ACC112 (cell line): ENCODE measurements around the gene DLG3.

Source experiments
- H2AFZ ChIP-seq: fragments of 200-600 bp; sonication (generic); one replicate; pipeline ENCODE4 v1.6.0; 2017; ENCODE audit warnings: antibody characterized with exemption, low read length; ENCODE audit not compliant: unreplicated experiment
- H3K27ac ChIP-seq: fragments of 200-600 bp; sonication (generic); 2 replicates; pipeline ENCODE4 v1.5.1; 2014; ENCODE audit warnings: low read depth, mild to moderate bottlenecking, antibody characterized with exemption, low read length, moderate library complexity
- H3K27me3 ChIP-seq: fragments of 200-600 bp; sonication (generic); 2 replicates; pipeline ENCODE4 v1.6.1; 2014; ENCODE audit warnings: mild to moderate bottlenecking, antibody characterized with exemption, low read length, moderate library complexity, mixed read lengths; ENCODE audit not compliant: insufficient read depth
- H3K36me3 ChIP-seq: fragments of 200-600 bp; sonication (generic); 2 replicates; pipeline ENCODE4 v1.6.1; 2016; ENCODE audit warnings: mild to moderate bottlenecking, antibody characterized with exemption, low read length, moderate library complexity, mixed read lengths; ENCODE audit not compliant: insufficient read depth
- H3K4me1 ChIP-seq: fragments of 200-600 bp; sonication (generic); one replicate; pipeline ENCODE4 v1.6.1; 2016; ENCODE audit warnings: low read length, mixed read lengths; ENCODE audit not compliant: insufficient read depth, unreplicated experiment, control insufficient read depth
- H3K4me3 ChIP-seq: fragments of 200-600 bp; sonication (generic); 2 replicates; pipeline ENCODE4 v1.5.1; 2014; ENCODE audit warnings: mild to moderate bottlenecking, low read depth, low read length
- H3K79me2 ChIP-seq: fragments of 200-600 bp; sonication (generic); one replicate; pipeline ENCODE4 v1.6.0; 2016; ENCODE audit warnings: low read length; ENCODE audit not compliant: control insufficient read depth, unreplicated experiment, insufficient read depth

The DLG3 gene

DNA sequence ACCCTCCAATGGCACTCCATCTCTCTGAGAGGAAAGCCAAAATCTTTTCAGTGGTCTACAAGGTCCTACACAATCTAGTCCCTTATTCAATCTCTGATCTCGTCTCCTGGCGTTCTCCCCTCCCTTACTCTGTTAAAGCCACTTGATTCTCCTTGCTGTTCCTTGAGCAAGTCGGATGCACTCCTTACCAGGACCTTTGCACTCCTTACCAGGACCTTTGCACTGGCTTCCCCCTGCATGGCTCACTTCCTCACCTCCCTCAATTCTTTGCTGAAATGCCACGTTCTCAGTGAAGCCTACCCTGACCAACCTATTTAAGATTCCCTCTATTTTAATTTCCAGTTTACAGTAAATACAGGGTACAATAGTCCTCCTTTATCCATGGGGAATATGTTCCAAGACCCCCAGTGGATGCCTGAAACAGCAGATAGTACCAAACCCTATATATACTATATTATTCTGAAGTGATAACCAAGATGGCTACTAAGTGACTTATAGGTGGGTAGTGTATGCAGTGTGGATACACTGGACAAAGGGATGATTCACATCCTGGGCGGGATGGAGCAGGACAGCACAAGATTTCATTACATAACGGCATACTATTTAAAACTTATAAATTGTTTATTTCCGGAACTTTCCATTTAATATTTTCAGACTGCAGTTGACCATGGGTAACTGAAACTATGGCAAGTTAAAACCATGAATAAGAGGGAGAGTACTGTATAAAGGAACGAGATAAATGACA lies 6.5 kb upstream of the DLG3 start:
- H3K79me2 ChIP-seq: no peaks in the 10 kb centered on the region
- no peaks in the 10 kb centered on the region for H3K36me3 ChIP-seq
- H3K4me3 ChIP-seq: no peak overlapping the region

DNA sequence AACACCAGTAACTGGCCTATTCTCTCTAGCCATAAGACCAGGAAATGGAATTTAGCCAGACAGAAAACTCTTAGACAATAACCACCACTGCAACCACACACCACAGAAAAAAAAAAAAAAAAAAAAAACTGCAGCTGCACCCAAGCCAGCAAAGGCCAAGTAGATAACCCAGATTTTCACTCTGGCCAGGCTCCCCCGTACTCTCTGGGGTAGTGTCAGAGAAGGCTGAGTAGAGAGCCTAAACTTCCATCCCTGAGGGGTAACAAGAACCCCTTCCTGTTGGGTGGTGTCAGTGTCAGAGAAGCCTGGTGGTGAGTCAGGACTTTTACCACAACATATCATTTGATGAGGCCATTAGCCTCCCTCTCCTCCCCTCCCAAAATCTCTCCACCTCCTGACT lies 5.6 kb upstream of the DLG3 start:
- peaks cover 30% of the 10 kb centered on the region for H3K4me1 ChIP-seq
- no peak overlapping the region for H3K4me3 ChIP-seq
- H2AFZ ChIP-seq: no peak overlapping the region
- H3K27ac ChIP-seq: no peak overlapping the region
- no peaks in the 10 kb centered on the region for H3K36me3 ChIP-seq
- peaks cover 4% of the 10 kb centered on the region; the same call in 1 of the 2 replicates for H3K27me3 ChIP-seq
- H3K79me2 ChIP-seq: no peaks in the 10 kb centered on the region

More for the DNA sequence above, 6.5 kb upstream of the DLG3 start:
- Histone ChIP-seq H3K27ac (no peak overlapping the region), H3K27me3 (no peaks in the 10 kb centered on the region), H2AFZ (no peak overlapping the region), H3K4me1 (peaks cover 30% of the 10 kb centered on the region)

DNA sequence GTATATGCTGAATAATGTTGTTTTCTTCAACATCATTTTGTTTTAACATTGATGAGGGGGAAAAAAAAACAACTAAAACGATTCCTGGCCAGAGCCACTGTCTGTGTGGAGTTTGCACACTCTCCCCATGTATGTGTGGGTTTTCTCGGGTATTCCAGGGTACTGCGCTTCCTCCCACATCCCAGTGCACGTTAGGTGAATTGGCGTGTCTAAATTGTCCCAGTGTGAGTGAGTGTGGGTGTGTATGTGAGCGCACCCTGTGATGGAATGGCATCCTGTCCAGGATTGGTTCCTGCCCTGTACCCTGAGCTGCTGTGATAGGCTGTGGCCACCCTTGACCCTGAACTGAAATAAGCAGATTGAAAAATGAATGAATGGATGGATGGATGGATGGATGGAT lies 2.4 kb upstream of the DLG3 start:
- no peaks in the 10 kb centered on the region for H3K36me3 ChIP-seq

DNA sequence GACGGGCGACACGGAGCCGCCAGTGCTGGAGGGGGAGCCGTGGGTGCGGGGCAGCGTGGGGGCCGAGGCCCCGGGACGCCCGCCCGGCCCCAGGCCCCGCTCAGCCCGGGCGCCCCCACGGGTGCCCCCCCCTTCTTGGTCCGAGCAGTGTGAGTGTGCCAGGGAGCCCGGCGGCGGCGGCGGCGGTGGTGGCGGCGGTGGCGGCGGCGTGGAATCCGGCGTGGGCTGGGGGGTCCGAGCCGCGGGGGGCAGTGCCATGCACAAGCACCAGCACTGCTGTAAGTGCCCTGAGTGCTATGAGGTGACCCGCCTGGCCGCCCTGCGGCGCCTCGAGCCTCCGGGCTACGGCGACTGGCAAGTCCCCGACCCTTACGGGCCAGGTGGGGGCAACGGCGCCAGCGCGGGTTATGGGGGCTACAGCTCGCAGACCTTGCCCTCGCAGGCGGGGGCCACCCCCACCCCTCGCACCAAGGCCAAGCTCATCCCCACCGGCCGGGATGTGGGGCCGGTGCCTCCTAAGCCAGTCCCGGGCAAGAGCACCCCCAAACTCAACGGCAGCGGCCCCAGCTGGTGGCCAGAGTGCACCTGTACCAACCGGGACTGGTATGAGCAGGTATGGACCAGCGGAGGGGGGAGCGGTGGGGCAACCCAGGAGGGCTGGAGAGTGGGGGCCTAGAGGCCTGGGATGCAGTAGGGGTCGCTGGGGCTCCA lies 466 bp downstream of the DLG3 start:
- H2AFZ ChIP-seq: no peak overlapping the region
- H3K4me3 ChIP-seq: no peak overlapping the region

More for the DNA sequence above, 2.4 kb upstream of the DLG3 start:
- H3K27me3 ChIP-seq: peaks cover 25% of the 10 kb centered on the region; the same call in 1 of the 2 replicates
- no peaks in the 10 kb centered on the region for H3K79me2 ChIP-seq
- no peak overlapping the region for H2AFZ ChIP-seq
- H3K4me3 ChIP-seq: no peak overlapping the region
- H3K27ac ChIP-seq: no peak overlapping the region
- H3K4me1 ChIP-seq: peaks cover 14% of the 10 kb centered on the region

DNA sequence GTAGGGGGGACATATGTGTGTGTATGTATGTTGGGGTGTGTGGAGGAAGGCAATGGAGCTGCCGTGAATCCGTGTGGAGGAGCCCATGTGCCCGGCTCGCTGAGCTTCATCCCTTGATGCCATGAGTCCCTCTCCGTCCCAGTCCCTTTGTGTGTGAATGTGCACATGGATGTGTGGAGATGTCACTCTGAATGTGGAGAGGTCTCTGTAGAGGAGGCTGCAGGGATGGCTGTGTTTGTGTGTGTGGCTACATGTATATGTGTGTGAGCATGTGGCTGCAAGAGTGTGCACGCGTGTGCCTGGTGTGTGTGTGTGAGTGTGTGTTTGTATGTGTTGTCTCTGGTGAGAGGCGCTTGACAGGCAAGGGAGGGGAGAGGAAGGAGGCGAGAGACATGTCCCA lies 1.3 kb downstream of the DLG3 start:
- H3K4me1 ChIP-seq: no peaks in the 10 kb centered on the region
- no peak overlapping the region for H2AFZ ChIP-seq
- H3K27ac ChIP-seq: no peak overlapping the region
- peaks cover 26% of the 10 kb centered on the region; the same call in 1 of the 2 replicates for H3K27me3 ChIP-seq
- no peaks in the 10 kb centered on the region for H3K36me3 ChIP-seq
- H3K79me2 ChIP-seq: no peaks in the 10 kb centered on the region
- H3K4me3 ChIP-seq: no peak overlapping the region

More for the DNA sequence above, 466 bp downstream of the DLG3 start:
- H3K27me3 ChIP-seq: peaks cover 26% of the 10 kb centered on the region; the same call in 1 of the 2 replicates
- H3K36me3 ChIP-seq: no peaks in the 10 kb centered on the region
- H3K27ac ChIP-seq: no peak overlapping the region
- H3K79me2 ChIP-seq: no peaks in the 10 kb centered on the region
- H3K4me1 ChIP-seq: no peaks in the 10 kb centered on the region

DNA sequence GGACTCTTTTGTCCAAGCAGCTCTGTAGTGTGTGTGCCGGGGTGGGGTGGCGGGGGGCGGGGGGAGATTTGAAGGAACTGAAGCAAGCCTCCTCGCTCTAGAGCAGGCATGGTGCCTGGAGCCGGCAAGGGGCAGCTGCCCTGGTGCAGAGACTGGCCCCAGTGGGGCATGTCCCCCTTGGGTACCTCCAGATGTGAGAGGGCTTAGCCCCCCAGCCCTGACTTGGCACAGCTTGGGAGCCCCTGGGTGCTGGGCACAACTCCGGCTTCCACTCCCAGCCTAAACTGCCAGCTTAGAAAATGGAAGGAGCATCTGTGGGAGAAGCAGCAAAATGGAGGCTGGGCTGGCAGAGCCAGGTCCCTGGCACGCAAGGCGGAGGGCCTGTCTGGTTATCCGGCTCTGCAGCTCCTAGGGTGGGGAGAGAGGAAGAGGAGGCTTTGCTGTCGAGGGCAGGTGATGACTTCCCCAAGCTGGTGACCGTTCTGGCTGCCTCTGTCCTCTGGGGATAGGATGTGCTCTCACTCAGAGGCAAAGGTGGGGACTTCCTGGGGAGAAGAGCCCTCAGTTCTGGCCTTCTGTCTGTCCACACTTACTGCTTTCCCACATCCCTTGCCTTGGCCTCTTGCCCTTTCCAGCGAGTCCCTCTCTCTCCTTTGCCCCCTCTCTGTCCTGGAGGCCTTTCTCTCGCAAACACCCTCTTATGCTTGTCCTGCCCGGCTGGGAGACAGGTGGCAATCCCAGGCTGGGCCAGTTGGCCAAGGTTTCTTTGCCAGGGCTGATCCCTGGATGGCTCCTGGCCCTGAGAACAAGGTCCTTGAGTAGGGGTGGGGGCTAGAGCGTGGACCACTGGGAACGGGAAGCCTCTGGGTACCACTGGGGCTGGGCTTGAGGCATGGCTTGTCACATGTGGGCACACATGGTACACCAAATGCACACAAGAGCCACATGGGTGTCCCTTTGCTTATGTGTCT lies 2.0 kb downstream of the DLG3 start:
- Histone ChIP-seq H3K4me3 (no peak overlapping the region), H3K79me2 (no peaks in the 10 kb centered on the region), H3K27me3 (peaks cover 26% of the 10 kb centered on the region; the same call in 1 of the 2 replicates), H3K4me1 (no peaks in the 10 kb centered on the region), H3K36me3 (no peaks in the 10 kb centered on the region), H3K27ac (no peak overlapping the region), H2AFZ (no peak overlapping the region)

DNA sequence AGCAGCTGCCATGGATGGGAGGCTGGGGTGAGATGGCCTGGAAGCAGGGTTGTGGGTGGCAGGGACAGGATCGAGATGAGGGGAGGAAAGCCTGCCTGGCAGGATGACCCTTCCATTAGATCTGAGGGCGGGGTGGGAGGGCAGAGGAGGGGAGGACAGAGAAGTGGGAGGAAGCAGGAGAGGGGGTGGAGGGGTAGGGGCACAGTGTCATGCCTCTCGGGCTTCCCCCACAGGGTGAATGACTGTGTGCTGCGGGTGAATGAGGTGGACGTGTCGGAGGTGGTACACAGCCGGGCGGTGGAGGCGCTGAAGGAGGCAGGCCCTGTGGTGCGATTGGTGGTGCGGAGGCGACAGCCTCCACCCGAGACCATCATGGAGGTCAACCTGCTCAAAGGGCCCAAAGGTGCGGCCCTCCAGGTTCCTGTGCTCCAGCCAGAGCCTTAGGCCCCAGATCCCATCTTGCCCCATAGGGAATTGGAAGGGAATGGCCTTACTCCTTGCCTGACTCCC lies 4.9 kb downstream of the DLG3 start:
- no peak overlapping the region for H3K27ac ChIP-seq
- no peak overlapping the region for H3K4me3 ChIP-seq
- H2AFZ ChIP-seq: no peak overlapping the region
- H3K79me2 ChIP-seq: no peaks in the 10 kb centered on the region
- H3K36me3 ChIP-seq: no peaks in the 10 kb centered on the region
- peaks cover 16% of the 10 kb centered on the region; the same call in 1 of the 2 replicates for H3K27me3 ChIP-seq
- H3K4me1 ChIP-seq: no peaks in the 10 kb centered on the region

DNA sequence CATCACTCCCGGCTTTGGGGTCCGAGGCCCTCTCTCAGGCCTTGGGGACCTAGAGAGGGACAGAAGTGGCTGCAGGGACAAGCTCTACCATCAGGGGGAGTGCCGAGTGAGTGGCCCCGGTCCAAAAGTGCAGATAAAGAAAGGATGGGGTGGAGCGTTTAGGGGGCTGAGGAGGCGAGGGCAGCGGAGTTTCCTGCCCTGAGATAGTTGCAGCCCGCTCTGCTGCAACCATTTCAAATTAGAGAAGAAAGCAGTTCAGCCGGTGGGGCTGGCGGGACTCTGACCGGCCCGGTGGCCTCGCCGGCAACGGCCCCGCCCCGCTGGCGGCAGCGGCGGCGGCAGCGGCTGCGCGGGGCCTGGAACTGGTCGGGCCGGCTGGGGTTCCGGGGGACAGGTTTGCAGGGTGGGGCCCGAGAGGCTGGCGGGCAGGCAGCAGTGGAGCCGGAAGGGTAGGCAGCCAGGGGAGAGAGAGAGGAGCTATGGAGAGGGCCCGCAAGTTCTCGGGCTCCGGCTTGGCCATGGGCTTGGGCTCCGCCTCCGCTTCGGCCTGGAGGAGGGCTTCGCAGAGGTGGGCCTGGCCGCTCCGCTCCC lies 7.6 kb downstream of the DLG3 start:
- 0 out of 2 replicates have a peak, but pooled peaks cover under 1% of the 10 kb centered on the region for H3K27me3 ChIP-seq
- H3K4me1 ChIP-seq: no peaks in the 10 kb centered on the region
- H3K79me2 ChIP-seq: no peaks in the 10 kb centered on the region
- H3K27ac ChIP-seq: no peak overlapping the region
- H3K36me3 ChIP-seq: no peaks in the 10 kb centered on the region
- peak overlapping the region; percentile 81 for H2AFZ ChIP-seq
- H3K4me3 ChIP-seq: peak overlapping the region; percentile 81

DNA sequence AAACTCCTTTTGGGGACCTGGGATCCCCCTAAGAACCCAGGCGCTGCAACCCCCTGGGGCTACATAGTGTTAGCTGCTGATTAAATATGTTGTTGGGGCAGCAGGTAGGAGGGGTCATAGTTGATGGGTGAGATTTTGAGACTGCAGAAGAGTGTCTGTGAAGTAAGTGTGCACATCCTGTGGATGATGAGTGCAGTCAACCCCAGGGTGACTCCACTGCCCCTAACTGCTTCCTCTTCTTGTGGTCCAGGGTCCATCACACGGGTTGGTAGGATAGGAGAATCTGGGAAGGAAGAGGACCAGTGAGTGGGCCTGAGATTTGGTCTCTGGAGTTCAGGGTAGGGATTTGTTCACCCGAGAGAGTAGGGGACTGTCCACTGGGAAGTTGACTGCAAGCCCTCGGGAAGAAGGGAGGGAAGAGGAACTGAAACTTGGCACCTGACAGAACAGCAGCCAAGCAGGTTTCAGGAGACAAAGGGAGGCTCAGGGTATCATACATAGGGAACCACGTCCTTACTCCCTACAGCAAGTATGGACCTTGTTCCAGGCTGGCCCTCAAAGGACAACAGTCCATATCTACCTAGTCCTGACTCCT lies 8.5 kb downstream of the DLG3 start:
- no peak overlapping the region for H2AFZ ChIP-seq
- H3K4me3 ChIP-seq: peak overlapping the region; percentile 81
- H3K79me2 ChIP-seq: no peaks in the 10 kb centered on the region
- no peak overlapping the region for H3K27ac ChIP-seq
- H3K27me3 ChIP-seq: no peaks in the 10 kb centered on the region
- H3K36me3 ChIP-seq: no peaks in the 10 kb centered on the region
- no peaks in the 10 kb centered on the region for H3K4me1 ChIP-seq
